Measurements from ENCODE around the gene ZNF23.

- TF ChIP-seq CTCF (IDR thresholded peaks at IDR 0.05) (peak in 5 of 6 experiments; percentile 20 to 45 (median 32)), POLR2A (IDR thresholded peaks at IDR 0.05) (no peak)
Measured at GRCh38 chr16:71479420-71479819, 17.4 kb upstream of the ZNF23 start.

Data from adrenal gland (tissue), 5 donors.